Measurements from ENCODE around the gene ERLIN1.

DNA sequence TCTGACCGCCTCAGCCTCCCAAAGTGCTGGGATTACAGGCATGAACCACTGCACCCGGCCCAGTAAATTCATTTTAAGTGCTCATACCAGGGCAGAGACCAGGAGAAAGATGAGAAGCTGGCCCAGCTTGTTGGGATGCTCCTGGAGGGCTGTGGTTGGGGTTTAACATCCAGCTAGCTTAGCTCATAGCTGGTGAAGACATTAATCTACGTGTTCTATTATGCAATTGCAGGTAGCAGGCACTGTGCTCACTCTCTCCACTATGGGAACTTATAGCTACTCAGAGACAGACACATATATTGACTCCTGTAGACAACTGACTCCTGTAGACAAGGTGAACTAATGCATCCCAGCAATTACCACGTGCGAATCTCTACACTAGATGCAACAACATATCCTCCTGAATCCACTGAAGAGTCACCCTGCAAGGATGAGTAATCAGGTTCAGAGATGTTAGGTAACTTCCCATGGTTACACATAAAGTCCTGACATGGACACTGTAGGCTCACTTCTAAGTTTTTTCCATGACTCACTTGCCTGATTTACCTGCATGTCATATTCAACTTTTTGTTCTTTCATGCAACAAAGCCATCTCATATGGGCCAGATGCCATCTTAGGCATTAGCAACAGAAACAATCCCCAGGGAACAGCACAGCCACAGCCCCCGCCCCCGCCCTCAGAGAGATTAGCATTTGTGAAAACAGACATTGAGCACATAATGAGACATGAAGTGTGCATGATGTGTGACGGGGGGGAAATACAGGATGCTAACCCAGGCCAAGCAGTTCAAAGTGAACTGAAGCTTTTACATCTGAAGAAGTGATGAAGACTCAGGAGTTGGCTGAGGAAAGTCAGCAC lies 37.2 kb downstream of the ERLIN1 start:
- TF ChIP-seq EZH2phosphoT487 (IDR thresholded peaks at IDR 0.05; ENCODE audit: insufficient read depth, low read depth) = no peak
- no peak for TF ChIP-seq EZH2 (IDR thresholded peaks at IDR 0.05; ENCODE audit: insufficient read depth, poor library complexity, severe bottlenecking)
